Subcutaneous adipose tissue (tissue), 4 donors: ENCODE results near the gene DMRT1. TPM values are rescaled to one million over a fixed set of nuclear protein-coding genes. Genes with fewer than 3 reads are reported as not detected.

Experiments
- CTCF ChIP-seq: fragments of 450-650 bp; IDR thresholded peaks from one replicate; pipeline ENCODE4 v1.5.1; 2016; ENCODE audit warnings: low read depth, mild to moderate bottlenecking, control low read depth, antibody characterized with exemption, moderate library complexity
- total RNA-seq, 4 donors: library from RNA; depleted of rRNA; stranded (reverse); fragments of >200 nt; gene quantifications; one replicate each; pipeline ENCODE4 v1.1.0, GENCODE V29; 2016

The DMRT1 gene
- total RNA-seq, 4 donors from 2014 or later, result not detected

GRCh38 chr9:908536-909205 lies 67.2 kb downstream of the DMRT1 start:
- no peak for TF ChIP-seq CTCF

- no peak for TF ChIP-seq CTCF
Measured at GRCh38 chr9:911005-911404, 69.5 kb downstream of the DMRT1 start.

GRCh38 chr9:912776-913175 lies 71.3 kb downstream of the DMRT1 start:
- TF ChIP-seq CTCF, result no peak

- TF ChIP-seq CTCF, result no peak
Measured at GRCh38 chr9:917730-918129, 76.2 kb downstream of the DMRT1 start.

- no peak for TF ChIP-seq CTCF
Measured at GRCh38 chr9:920927-921326, 79.4 kb downstream of the DMRT1 start.

GRCh38 chr9:922171-922570 lies 80.7 kb downstream of the DMRT1 start:
- TF ChIP-seq CTCF, result no peak

- no peak for TF ChIP-seq CTCF
Measured at GRCh38 chr9:922731-923130, 81.2 kb downstream of the DMRT1 start.
